Activated CD4-positive, alpha-beta T cell treated with anti-CD3 and anti-CD28 coated beads for 36 hours (primary cell): ENCODE measurements around the gene SWSAP1. TPM values are rescaled to one million over a fixed set of nuclear protein-coding genes. Genes with fewer than 3 reads are reported as not detected.
"Not testable (repeated sequence)": the region's sequence is repeated elsewhere in the genome, so short reads cannot be mapped to it uniquely, and the experiment has no call there.

Source experiments
- ATAC-seq: fragments of 200-7000 bp; cut with Tn5 transposase; one replicate; pipeline ENCODE4 v1.10.0; 2021; ENCODE audit warnings: mild to moderate bottlenecking, moderate library complexity
- CTCF ChIA-PET: fragments of 350-600 bp; sonication (Branson Sonifier 250); formaldehyde crosslinking; loops from one replicate; lab custom pipeline; 2021; ENCODE audit warnings: antibody characterized with exemption; lab: Charles Lee
- POLR2A ChIA-PET: fragments of 350-600 bp; sonication (Branson Sonifier 250); formaldehyde crosslinking; loops from one replicate; lab custom pipeline; 2021; ENCODE audit warnings: antibody characterized with exemption, inconsistent platforms; lab: Charles Lee
- DNase-seq: peaks from one replicate; pipeline ENCODE4 v3.0.0-alpha.2; 2020
- H3K27ac Mint-ChIP-seq: one replicate; pipeline ENCODE4 v1.8.0; 2021; ENCODE audit warnings: mixed read lengths
- H3K27me3 Mint-ChIP-seq: one replicate; pipeline ENCODE4 v1.8.0; 2021; ENCODE audit warnings: mixed read lengths
- H3K36me3 Mint-ChIP-seq: one replicate; pipeline ENCODE4 v1.8.0; 2021; ENCODE audit warnings: low read depth, mixed read lengths
- H3K4me1 Mint-ChIP-seq: one replicate; pipeline ENCODE4 v1.8.0; 2021; ENCODE audit warnings: mixed read lengths
- H3K4me3 Mint-ChIP-seq: one replicate; pipeline ENCODE4 v1.8.0; 2021; ENCODE audit warnings: mild to moderate bottlenecking, moderate library complexity, mixed read lengths
- H3K9me3 Mint-ChIP-seq: one replicate; pipeline ENCODE4 v1.8.0; 2021; ENCODE audit warnings: low read depth, mixed read lengths
- intact Hi-C, 2 experiments: fragments of 100-400 bp; cut with DNase I in 1 of 2; cut with micrococcal nuclease in 1 of 2; formaldehyde crosslinking; loops; one replicate each; pipeline versions ENCODE4 v1.14.2 to v1.15.1; 2022 to 2024; cut with DNase I, micrococcal nuclease
- total RNA-seq, 2 experiments: library from RNA; stranded (reverse); gene quantifications; one replicate each; pipeline ENCODE4 v1.2.3, GENCODE V29; 2021

The SWSAP1 gene, protein sequence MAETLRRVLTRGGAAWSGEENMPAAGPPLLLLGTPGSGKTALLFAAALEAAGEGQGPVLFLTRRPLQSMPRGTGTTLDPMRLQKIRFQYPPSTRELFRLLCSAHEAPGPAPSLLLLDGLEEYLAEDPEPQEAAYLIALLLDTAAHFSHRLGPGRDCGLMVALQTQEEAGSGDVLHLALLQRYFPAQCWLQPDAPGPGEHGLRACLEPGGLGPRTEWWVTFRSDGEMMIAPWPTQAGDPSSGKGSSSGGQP
- 1 to 10 TPM; 1.5 to 1.7 TPM for total RNA-seq

DNA sequence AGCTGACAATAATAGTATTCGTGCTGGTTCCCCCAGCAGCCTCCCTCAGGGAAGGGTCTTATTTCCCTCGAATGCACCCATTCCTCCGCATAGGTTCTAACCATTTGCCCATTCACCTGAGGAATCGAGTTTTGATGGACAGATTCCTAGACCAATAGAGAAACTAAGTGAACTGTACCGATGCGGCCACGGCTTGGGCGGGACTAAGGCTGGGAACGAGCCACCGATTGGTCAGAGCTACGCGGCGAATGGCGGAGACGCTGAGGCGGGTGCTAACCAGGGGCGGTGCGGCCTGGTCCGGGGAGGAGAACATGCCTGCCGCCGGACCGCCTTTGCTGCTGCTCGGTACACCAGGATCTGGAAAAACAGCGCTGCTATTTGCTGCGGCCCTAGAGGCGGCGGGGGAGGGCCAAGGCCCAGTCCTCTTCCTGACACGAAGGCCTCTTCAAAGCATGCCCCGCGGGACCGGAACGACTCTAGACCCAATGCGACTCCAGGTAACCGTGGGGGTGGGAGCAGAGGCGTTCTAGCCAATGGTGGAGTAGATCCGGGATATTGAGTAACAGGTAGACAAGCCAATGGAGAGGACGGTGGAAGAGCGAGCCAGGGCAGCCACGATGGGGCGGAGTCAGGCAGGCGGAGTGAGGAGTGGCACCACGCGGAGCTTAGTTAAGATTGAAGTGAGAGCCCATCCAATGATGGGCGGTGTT is at the start of gene SWSAP1:
Gene SWSAP1, plus strand, starts transcription at position 234 of the 710 bp plus-strand sequence. Its CDS starts 15 bp downstream, at position 249.
- POLR2A ChIA-PET: interaction anchor here (0.6 to 1.6 kb wide), 12 partner anchors 24 to 1441 kb away, joined by 3 to 7 read pairs (median 4); partner anchors contain the start of genes CCDC159, ECSIT, RAB3D and TMEM205
- Mint-ChIP-seq H3K27me3 (no peaks in the 10 kb centered on the region), H3K27ac (no peak within 1 kb of the TSS), H3K9me3 (no peaks in the 10 kb centered on the region), H3K4me3 (no peak within 1 kb of the TSS), H3K4me1 (peaks cover 28% of the 10 kb centered on the region), H3K36me3 (peaks cover 20% of the 10 kb centered on the region)
- CTCF ChIA-PET: interaction anchor here (0.7 to 2.4 kb wide), 10 partner anchors 9 to 286 kb away, joined by 3 to 16 read pairs (median 4); partner anchors contain the start of genes ODAD3 and PRKCSH
- ATAC-seq (peak; percentile 92), DNase-seq (peak; percentile 98)
- intact Hi-C loops: loop anchor here (1.0 to 10.0 kb wide), 15 partner anchors 19 to 1120 kb away; partner anchors contain the start of genes CCDC159 (in 2 of the 2), ODAD3 (in 2 of the 2), PRKCSH (in 2 of the 2) and TMEM205 (in 2 of the 2)

DNA sequence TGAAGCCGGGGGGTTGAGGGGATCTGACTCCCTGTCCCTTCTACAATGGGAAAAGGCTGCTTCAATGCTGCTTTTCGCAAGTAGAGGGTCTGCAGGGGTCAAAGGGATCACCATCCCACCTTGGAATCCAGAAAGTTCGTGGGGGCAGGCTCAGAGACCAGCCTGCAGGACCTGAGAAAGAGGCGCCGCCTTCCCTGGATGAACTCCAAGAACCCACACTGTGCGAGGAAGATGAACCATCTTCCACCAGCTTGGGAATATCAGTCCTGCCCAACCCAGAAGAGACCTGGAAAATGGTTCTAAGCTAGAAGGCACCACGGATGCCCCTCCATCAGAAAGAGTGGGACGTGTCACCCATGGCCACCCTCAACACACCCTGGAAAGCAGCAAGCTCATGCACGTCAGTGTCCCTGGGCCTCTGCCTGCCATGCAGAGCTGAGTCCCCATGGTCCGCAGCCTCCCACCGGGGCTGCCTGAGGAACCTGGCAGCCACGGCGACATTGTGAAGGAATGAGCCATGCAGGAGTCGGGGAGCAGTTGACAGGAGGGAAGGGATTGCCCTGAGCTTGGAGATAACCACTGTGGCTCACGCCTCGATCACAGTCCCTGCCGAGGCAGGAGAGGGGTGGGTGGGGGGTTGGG is 49.6 kb upstream of the SWSAP1 start:
- H3K9me3 Mint-ChIP-seq: no peaks in the 10 kb centered on the region
- H3K27ac Mint-ChIP-seq: peak overlapping the region; percentile 88
- no peaks in the 10 kb centered on the region for H3K36me3 Mint-ChIP-seq
- no peak for DNase-seq
- H3K4me3 Mint-ChIP-seq: no peak overlapping the region
- H3K27me3 Mint-ChIP-seq: peaks cover 9% of the 10 kb centered on the region
- ChIA-PET CTCF (no interaction called here), POLR2A (interaction anchor here (0.6 kb wide), 1 partner anchor 127 kb away, joined by 6 read pairs; no protein-coding TSS in a partner anchor)
- intact Hi-C loops: no loop called here
- H3K4me1 Mint-ChIP-seq: peaks cover 15% of the 10 kb centered on the region
- no peak for ATAC-seq

DNA sequence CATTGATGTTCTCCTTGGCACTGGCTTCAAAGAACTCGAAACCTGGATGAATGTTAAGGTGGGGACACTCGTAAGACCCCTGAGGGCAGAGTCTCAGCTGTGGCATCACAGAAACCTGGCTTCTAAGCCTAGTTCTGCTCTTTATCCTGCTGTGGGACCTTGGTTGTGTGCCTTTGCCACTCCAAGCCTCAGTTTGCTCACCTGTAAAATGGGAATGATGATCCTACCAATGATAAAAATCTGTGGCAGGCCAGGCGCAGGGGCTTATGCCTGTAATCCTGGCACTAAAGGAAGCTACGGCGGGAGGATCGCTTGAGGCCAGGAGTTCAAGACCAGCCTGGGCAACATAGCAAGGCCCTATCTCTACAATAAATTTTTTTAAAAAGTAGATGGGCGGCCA is 48.9 kb upstream of the SWSAP1 start:
- no peaks in the 10 kb centered on the region for H3K36me3 Mint-ChIP-seq
- no peaks in the 10 kb centered on the region for H3K9me3 Mint-ChIP-seq
- peaks cover 15% of the 10 kb centered on the region for H3K4me1 Mint-ChIP-seq
- ATAC-seq: no peak
- CTCF ChIA-PET: no interaction called here
- POLR2A ChIA-PET: no interaction called here
- peaks cover 8% of the 10 kb centered on the region for H3K27me3 Mint-ChIP-seq
- H3K4me3 Mint-ChIP-seq: no peak overlapping the region
- intact Hi-C loops: no loop called here
- H3K27ac Mint-ChIP-seq: no peak overlapping the region
- DNase-seq: no peak

DNA sequence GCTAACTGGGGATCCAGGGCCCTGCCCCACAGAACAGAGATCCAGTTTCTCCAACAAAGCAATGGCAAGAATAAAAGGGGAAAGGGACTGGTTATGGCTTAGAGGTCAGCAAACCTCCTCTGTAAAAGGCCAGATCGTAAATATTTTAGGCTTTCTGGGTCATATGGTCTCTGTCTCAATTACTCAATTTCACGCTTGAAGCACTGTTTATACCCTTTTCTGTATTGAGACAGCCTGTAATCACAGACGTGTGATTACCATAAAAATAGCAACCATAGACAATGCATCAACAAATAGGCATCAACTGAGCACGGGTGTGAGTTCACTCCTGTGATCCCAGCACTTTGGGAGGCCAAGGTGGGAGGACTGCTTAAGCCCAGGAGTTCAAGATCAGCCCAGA is 44.3 kb upstream of the SWSAP1 start:
- Mint-ChIP-seq H3K36me3 (peaks cover 5% of the 10 kb centered on the region), H3K4me1 (no peaks in the 10 kb centered on the region), H3K4me3 (no peak overlapping the region), H3K9me3 (peaks cover under 1% of the 10 kb centered on the region), H3K27me3 (no peaks in the 10 kb centered on the region), H3K27ac (no peak overlapping the region)
- ATAC-seq (no peak), DNase-seq (no peak)
- intact Hi-C loops: no loop called here
- ChIA-PET POLR2A (interaction anchor here (0.7 kb wide), 1 partner anchor 53 kb away, joined by 5 read pairs; no protein-coding TSS in a partner anchor), CTCF (no interaction called here)

DNA sequence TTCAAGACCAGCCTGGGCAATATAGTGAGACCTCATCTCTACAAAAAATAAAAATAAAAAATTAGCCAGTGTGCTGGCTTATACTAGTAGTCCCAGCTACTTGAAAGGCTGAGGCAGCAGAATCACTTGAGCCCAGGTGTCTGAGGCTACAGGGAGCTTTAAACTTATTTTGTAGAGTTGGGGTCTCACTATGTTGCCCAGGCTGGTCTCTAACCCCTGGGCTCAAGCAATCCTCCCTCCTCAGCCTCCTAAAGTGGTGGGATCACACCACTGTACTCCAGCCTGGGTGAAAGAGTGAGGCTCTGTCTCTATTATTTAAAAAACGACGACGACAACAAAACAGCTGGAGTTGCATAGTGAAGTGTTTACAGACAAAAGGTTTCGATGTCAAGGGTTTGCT is 43.0 kb upstream of the SWSAP1 start:
- ATAC-seq (no peak), DNase-seq (no peak)
- ChIA-PET CTCF (no interaction called here), POLR2A (no interaction called here)
- H3K4me3 Mint-ChIP-seq: no peak overlapping the region
- no peak overlapping the region for H3K27ac Mint-ChIP-seq
- no peaks in the 10 kb centered on the region for H3K27me3 Mint-ChIP-seq
- H3K9me3 Mint-ChIP-seq: peaks cover 4% of the 10 kb centered on the region
- no peaks in the 10 kb centered on the region for H3K4me1 Mint-ChIP-seq
- intact Hi-C loops: no loop called here
- peaks cover 17% of the 10 kb centered on the region for H3K36me3 Mint-ChIP-seq

DNA sequence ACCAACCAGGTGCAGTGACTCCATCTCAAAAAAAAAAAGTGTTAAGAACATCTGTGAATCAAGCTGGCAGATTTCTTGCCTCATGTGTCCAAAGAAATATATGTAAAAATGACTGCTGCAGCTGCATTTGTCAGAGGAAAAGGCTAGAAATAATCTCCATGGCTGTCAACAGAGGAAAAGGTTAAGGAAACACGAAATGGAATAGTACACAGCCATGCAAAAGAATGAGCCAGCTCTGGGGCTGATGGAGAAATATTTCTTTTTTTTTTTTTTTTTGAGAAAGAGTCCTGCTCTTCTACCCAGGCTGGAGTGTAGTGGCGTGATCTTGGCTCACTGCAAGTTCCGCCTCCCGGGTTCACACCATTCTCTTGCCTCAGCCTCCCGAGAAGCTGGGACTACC is 41.6 kb upstream of the SWSAP1 start:
- H3K27me3 Mint-ChIP-seq: no peaks in the 10 kb centered on the region
- CTCF ChIA-PET: no interaction called here
- DNase-seq (no peak), ATAC-seq (no peak)
- no peak overlapping the region for H3K27ac Mint-ChIP-seq
- POLR2A ChIA-PET: interaction anchor here (0.6 kb wide), 2 partner anchors 41 to 182 kb away, joined by 4 to 5 read pairs; no protein-coding TSS in a partner anchor
- intact Hi-C loops: no loop called here
- H3K4me1 Mint-ChIP-seq: peaks cover 7% of the 10 kb centered on the region
- H3K4me3 Mint-ChIP-seq: no peak overlapping the region
- H3K9me3 Mint-ChIP-seq: peaks cover 4% of the 10 kb centered on the region
- peaks cover 20% of the 10 kb centered on the region for H3K36me3 Mint-ChIP-seq

DNA sequence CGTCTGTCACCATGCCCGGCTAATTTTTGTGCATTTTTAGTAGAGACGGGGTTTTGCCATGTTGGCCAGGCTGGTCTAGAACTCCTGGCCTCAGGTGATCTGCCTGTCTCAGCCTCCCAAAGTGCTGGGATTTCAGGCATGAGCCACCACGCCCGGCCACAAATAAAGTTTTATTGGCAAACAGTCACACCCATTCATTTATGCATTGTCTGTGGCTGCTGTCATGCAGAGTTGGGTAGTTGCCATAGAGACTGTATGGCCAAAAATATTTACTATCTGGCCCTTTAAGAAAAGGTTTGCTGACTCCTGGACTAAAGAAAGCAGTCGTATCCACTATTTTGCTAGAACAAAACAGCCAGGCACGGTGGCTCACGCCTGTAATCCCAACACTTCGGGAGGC is 40.6 kb upstream of the SWSAP1 start:
- H3K27ac Mint-ChIP-seq, CTCF ChIA-PET, DNase-seq, ATAC-seq, POLR2A ChIA-PET, H3K9me3 Mint-ChIP-seq, H3K4me3 Mint-ChIP-seq, intact Hi-C loops, H3K27me3 Mint-ChIP-seq: not testable (repeated sequence)
- H3K4me1 Mint-ChIP-seq: peaks cover 15% of the 10 kb centered on the region
- H3K36me3 Mint-ChIP-seq: peaks cover 20% of the 10 kb centered on the region

DNA sequence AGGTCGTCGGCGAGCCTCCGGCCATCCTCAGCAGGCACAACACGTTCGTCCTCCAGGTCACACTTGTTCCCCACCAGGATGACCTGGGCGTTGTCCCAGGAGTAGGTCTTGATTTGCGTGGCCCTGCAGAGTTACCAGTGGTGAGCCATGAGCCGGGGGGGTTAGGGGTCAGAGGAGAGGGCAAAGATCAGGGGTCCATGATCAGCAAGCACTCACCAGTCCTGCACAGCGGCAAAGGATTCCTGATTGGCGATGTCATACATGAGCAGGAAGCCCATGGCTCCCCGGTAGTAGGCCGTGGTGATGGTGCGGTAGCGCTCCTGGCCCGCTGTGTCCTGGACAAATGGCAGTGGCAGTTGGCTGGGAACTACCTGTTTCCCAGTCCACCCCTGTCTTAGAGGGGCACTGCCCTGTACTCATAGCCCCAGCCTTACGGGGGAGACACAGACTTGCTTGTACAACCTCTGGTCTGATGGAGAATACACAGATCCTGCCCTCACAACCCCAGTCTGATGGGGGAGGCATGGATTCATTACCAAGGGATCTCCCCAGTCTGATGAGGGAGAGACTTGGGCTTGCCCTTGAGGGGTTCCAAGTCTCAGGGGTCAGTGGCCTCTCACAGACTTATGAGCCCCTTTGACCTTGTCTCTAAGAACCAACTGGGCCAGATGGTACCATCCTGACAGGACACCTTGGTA is 38.9 kb upstream of the SWSAP1 start:
- DNase-seq (no peak), ATAC-seq (no peak)
- intact Hi-C loops: loop anchor here in 1 of 2 experiments (5.0 kb wide), 1 partner anchor 138 kb away; the partner anchor contains the start of gene KANK2
- no peaks in the 10 kb centered on the region for H3K27me3 Mint-ChIP-seq
- peaks cover 21% of the 10 kb centered on the region for H3K4me1 Mint-ChIP-seq
- H3K4me3 Mint-ChIP-seq: no peak overlapping the region
- no peak overlapping the region for H3K27ac Mint-ChIP-seq
- POLR2A ChIA-PET: no interaction called here
- H3K36me3 Mint-ChIP-seq: peaks cover 20% of the 10 kb centered on the region
- H3K9me3 Mint-ChIP-seq: peaks cover 4% of the 10 kb centered on the region
- CTCF ChIA-PET: no interaction called here

DNA sequence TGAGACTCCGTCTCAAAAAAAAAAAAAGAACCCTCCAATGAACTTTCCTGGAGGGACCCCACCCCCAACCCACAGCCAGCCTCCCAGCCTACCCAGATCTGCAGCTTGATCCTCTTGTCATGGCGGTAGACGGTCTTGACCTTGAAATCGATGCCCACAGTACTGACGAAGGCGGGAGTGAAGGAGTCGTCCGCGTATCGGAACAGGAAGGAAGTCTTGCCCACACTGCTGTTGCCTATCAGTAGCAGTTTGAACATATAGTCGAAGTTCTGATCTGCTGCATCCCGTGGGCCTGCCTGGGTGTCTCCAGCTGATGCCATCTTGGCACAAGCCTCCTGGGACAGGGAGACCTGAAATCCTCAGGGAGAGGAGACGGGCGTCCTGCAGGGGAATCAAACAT is 37.4 kb upstream of the SWSAP1 start:
- Mint-ChIP-seq H3K27ac (no peak overlapping the region), H3K9me3 (peaks cover 4% of the 10 kb centered on the region), H3K4me3 (no peak overlapping the region), H3K27me3 (no peaks in the 10 kb centered on the region), H3K4me1 (peaks cover 21% of the 10 kb centered on the region), H3K36me3 (peaks cover 20% of the 10 kb centered on the region)
- ChIA-PET CTCF (no interaction called here), POLR2A (no interaction called here)
- ATAC-seq (no peak), DNase-seq (no peak)
- intact Hi-C loops: loop anchor here in 1 of 2 experiments (5.0 kb wide), 1 partner anchor 140 kb away; the partner anchor contains the start of gene KANK2

DNA sequence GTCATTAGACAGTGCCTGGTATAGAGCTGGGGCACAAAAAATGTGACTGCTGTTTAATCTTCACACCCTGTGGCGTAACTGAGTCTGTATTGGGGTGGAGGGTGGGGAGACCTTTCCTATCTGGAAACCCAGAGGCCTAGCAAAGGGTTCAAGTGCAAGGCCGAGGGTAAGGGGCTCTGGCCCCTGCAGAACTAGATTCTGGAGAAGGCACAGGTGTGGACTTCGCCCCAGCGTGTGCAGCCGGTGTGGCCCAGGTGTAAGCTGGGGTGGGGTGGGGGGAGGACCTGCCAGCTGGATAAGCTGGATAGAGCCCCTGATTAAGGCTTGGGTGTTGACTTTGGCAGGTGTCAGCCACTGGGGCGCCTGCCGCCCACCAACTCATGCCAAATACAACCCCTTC is 36.3 kb upstream of the SWSAP1 start:
- Mint-ChIP-seq H3K4me1 (peaks cover 21% of the 10 kb centered on the region), H3K4me3 (no peak overlapping the region), H3K27ac (no peak overlapping the region), H3K36me3 (peaks cover 19% of the 10 kb centered on the region), H3K27me3 (no peaks in the 10 kb centered on the region), H3K9me3 (peaks cover 4% of the 10 kb centered on the region)
- ATAC-seq: no peak
- ChIA-PET POLR2A (interaction anchor here (0.6 kb wide), 1 partner anchor 133 kb away, joined by 4 read pairs; no protein-coding TSS in a partner anchor), CTCF (interaction anchor here (0.6 to 1.0 kb wide), 3 partner anchors 153 to 299 kb away, joined by 3 read pairs; no protein-coding TSS in a partner anchor)
- no peak for DNase-seq
- intact Hi-C loops: loop anchor here in 1 of 2 experiments (2.0 to 5.0 kb wide), 2 partner anchors 97 to 141 kb away; partner anchors contain the start of genes KANK2, ODAD3 and PRKCSH
